MM.1S (cell line): ENCODE measurements around the gene TCF23.

Experiments used
- DNase-seq: peaks from one replicate; pipeline ENCODE4 v3.0.0-alpha.2; 2015
- H2AFZ ChIP-seq: fragments of 300-600 bp; sonication (generic); 2 replicates; pipeline ENCODE4 v1.6.0; 2016; ENCODE audit warnings: antibody characterized with exemption, low read length
- H3F3A ChIP-seq: fragments of 300-600 bp; sonication (generic); 2 replicates; pipeline ENCODE4 v1.6.1; 2016; ENCODE audit warnings: mild to moderate bottlenecking, antibody characterized with exemption, low read length, moderate library complexity, mixed read lengths; ENCODE audit not compliant: insufficient read depth
- H3K27ac ChIP-seq: fragments of 300-600 bp; sonication (generic); 2 replicates; pipeline ENCODE4 v1.5.1; 2016; ENCODE audit warnings: mild to moderate bottlenecking, low read length
- H3K27me3 ChIP-seq: fragments of 300-600 bp; sonication (generic); replicated peaks from 2 replicates; pipeline ENCODE4 v1.6.0; 2016; ENCODE audit warnings: low read length; ENCODE audit not compliant: insufficient read depth
- H3K36me3 ChIP-seq: fragments of 300-600 bp; sonication (generic); replicated peaks from 2 replicates; pipeline ENCODE4 v1.6.1; 2016; ENCODE audit warnings: mild to moderate bottlenecking, low read length, mixed read lengths; ENCODE audit not compliant: insufficient read depth
- H3K4me1 ChIP-seq: fragments of 300-600 bp; sonication (generic); 2 replicates; pipeline ENCODE4 v1.6.1; 2016; ENCODE audit warnings: low read length, mixed read lengths
- H3K4me2 ChIP-seq: fragments of 300-600 bp; sonication (generic); 2 replicates; pipeline ENCODE4 v1.6.0; 2016; ENCODE audit warnings: low read depth, low read length
- H3K4me3 ChIP-seq: fragments of 300-600 bp; sonication (generic); 2 replicates; pipeline ENCODE4 v1.5.1; 2016; ENCODE audit warnings: low read length, mixed read lengths
- H3K79me2 ChIP-seq: fragments of 300-600 bp; sonication (generic); 2 replicates; pipeline ENCODE4 v1.6.1; 2016; ENCODE audit warnings: mixed run types, low read length, mixed read lengths
- H3K9ac ChIP-seq: fragments of 300-600 bp; sonication (generic); 2 replicates; pipeline ENCODE4 v1.6.1; 2016; ENCODE audit warnings: low read length, mixed read lengths
- H3K9me2 ChIP-seq: fragments of 300-600 bp; sonication (generic); replicated peaks from 2 replicates; pipeline ENCODE4 v1.6.1; 2016; ENCODE audit warnings: mild to moderate bottlenecking, low read length, mixed read lengths; ENCODE audit not compliant: insufficient read depth
- H3K9me3 ChIP-seq: fragments of 300-600 bp; sonication (generic); replicated peaks from 2 replicates; pipeline ENCODE4 v1.6.1; 2016; ENCODE audit warnings: mild to moderate bottlenecking, low read length, mixed read lengths; ENCODE audit not compliant: insufficient read depth
- H4K20me1 ChIP-seq: fragments of 300-600 bp; sonication (generic); 2 replicates; pipeline ENCODE4 v1.6.1; 2016; ENCODE audit warnings: mild to moderate bottlenecking, low read length, moderate library complexity, mixed read lengths; ENCODE audit not compliant: insufficient read depth
- CTCF ChIP-seq: fragments of 300-600 bp; sonication (generic); IDR thresholded peaks from 2 replicates; pipeline ENCODE4 v1.5.1; 2016; ENCODE audit warnings: antibody characterized with exemption, low read length, mixed read lengths
- EZH2 ChIP-seq: fragments of 300-600 bp; sonication (generic); optimal IDR thresholded peaks from 2 replicates; pipeline ENCODE3; 2017; ENCODE audit warnings: low read depth, mild to moderate bottlenecking, antibody characterized with exemption, low read length, mixed read lengths
- EZH2phosphoT487 ChIP-seq: fragments of 300-600 bp; sonication (generic); IDR thresholded peaks from 2 replicates; pipeline ENCODE4 v1.6.1; 2018; ENCODE audit warnings: antibody characterized with exemption, low read length

TCF23 gene

GRCh38 chr2:27152102-27152795 lies 3.4 kb downstream of the TCF23 start:
- Histone ChIP-seq H3K4me2 (peak overlapping the region; percentile 36; the same call in 1 of the 2 replicates), H3K36me3 (no peaks in the 10 kb centered on the region), H3K9me2 (no peaks in the 10 kb centered on the region), H2AFZ (peak overlapping the region; percentile 20; the same call in 1 of the 2 replicates), H3K9ac (no peak overlapping the region; the same call in 1 of the 2 replicates), H3K27ac (peak overlapping the region; percentile 74), H3F3A (peaks cover 30% of the 10 kb centered on the region), H3K4me1 (peaks cover 38% of the 10 kb centered on the region), H4K20me1 (no peaks in the 10 kb centered on the region), H3K79me2 (no peaks in the 10 kb centered on the region), H3K27me3 (no peaks in the 10 kb centered on the region), H3K4me3 (no peak overlapping the region), H3K9me3 (no peaks in the 10 kb centered on the region)
- no peak for DNase-seq
- no peak for TF ChIP-seq EZH2

DNA sequence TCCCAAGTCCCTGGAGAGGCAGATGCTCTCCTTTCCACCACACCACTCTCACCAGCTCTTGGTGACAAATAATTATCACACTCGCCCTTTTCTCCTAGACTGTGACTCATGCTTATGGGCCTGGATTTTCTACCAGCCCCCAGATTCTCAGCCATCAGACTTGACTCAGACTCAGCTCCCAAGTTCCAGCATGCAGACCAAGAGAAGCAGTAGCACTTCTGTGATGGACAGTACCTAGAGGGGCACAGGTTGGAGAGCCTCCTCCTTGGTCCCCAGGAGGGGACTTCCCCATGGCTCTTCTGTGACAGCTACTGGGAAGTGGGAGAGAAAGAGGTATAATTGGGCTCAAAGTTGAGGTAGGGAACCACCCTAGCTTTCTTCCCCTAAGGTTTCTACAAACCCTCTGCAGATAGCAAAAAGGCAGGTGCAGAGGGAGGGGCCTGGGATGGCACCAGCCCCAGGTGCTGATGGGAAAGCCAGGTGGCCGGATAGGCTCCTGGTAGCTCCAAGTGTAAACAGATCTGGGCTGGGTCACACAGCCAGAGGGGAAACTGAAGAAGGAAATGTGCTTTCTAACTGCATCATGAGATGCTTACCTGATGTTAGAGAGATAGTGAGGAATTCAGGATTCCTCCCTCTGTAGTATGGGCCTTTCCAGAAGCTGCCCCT lies 4.1 kb downstream of the TCF23 start:
- no peaks in the 10 kb centered on the region for H3K36me3 ChIP-seq
- no peaks in the 10 kb centered on the region for H3K79me2 ChIP-seq
- peak overlapping the region; percentile 20 for H2AFZ ChIP-seq
- H3K4me1 ChIP-seq, result peaks cover 45% of the 10 kb centered on the region
- peaks cover 30% of the 10 kb centered on the region for H3F3A ChIP-seq
- peak overlapping the region; percentile 74 for H3K27ac ChIP-seq
- DNase-seq, result peak; percentile 83
- H3K9me3 ChIP-seq, result no peaks in the 10 kb centered on the region
- peak overlapping the region; percentile 36 for H3K4me2 ChIP-seq
- no peak overlapping the region for H3K4me3 ChIP-seq
- no peaks in the 10 kb centered on the region for H4K20me1 ChIP-seq
- no peak for TF ChIP-seq EZH2phosphoT487
- TF ChIP-seq CTCF, result no peak
- TF ChIP-seq EZH2, result no peak
- peak overlapping the region; percentile 9; the same call in 1 of the 2 replicates for H3K9ac ChIP-seq
- H3K9me2 ChIP-seq, result no peaks in the 10 kb centered on the region
- no peaks in the 10 kb centered on the region for H3K27me3 ChIP-seq

DNA sequence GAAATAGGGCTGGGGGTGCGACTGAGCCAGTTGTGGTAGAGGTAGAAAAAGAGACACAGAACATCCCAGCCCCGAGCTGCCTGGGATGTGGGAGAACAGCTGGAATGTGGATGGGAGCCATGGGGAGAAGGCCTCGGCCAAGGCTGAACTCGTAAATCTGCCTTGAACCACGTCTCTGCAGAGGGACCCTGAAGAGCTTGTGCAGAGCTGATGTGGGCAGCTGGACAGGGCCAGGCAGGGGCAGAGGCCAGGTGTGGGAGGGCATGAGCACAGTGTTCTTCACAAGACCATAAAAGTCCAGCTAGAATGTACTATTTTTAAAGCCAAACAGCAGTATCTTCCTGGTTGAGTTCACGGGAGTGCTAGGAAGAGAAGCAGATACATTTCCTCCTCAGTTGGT lies 5.7 kb downstream of the TCF23 start:
- no peak for TF ChIP-seq CTCF
- TF ChIP-seq EZH2phosphoT487, result no peak
- no peak for TF ChIP-seq EZH2
- Histone ChIP-seq H3K9me3 (no peaks in the 10 kb centered on the region), H3K4me3 (no peak overlapping the region), H3K9ac (no peak overlapping the region), H3K4me2 (no peak overlapping the region), H3K27ac (no peak overlapping the region), H3K79me2 (no peaks in the 10 kb centered on the region), H3F3A (peaks cover 30% of the 10 kb centered on the region), H3K27me3 (no peaks in the 10 kb centered on the region), H3K4me1 (peaks cover 46% of the 10 kb centered on the region), H3K9me2 (no peaks in the 10 kb centered on the region), H3K36me3 (no peaks in the 10 kb centered on the region), H4K20me1 (no peaks in the 10 kb centered on the region), H2AFZ (no peak overlapping the region)
- no peak for DNase-seq
